ENCODE data around the gene STAG3.

GRCh38 chr7:100157334-100158228 is 20.1 kb upstream of the STAG3 start:
- TF ChIP-seq CTCF (IDR thresholded peaks at IDR 0.05) (no peak), POLR2A (IDR thresholded peaks at IDR 0.05) (no peak)

All from body of pancreas (tissue), 4 donors.